GM23338 (cell line): Measurements from ENCODE around the gene PCDHGA5. TPM values are rescaled to one million over a fixed set of nuclear protein-coding genes. Genes with fewer than 3 reads are reported as not detected.
A peak's percentile ranks its signal among the peaks of the same experiment; 100 is the strongest.

Source experiments
- ATAC-seq: fragments of 200-7000 bp; cut with Tn5 transposase; 3 replicates; pipeline ENCODE4 v1.9.1; 2020
- DNase-seq: peaks from one replicate; pipeline ENCODE4 v3.0.0-alpha.2; 2015; ENCODE audit warnings: low spot score
- H2AFZ ChIP-seq: fragments of 200-600 bp; sonication (generic); 2 replicates; pipeline ENCODE4 v1.8.0; 2016; ENCODE audit warnings: antibody characterized with exemption, mild to moderate bottlenecking, moderate library complexity
- H3F3A ChIP-seq: fragments of 200-600 bp; sonication (generic); replicated peaks from 2 replicates; pipeline ENCODE4 v1.8.0; 2017; ENCODE audit warnings: antibody characterized with exemption, mixed run types, low read depth
- H3K27ac ChIP-seq: fragments of 200-600 bp; sonication (generic); 2 replicates; pipeline ENCODE4 v1.6.1; 2016; ENCODE audit warnings: low read depth
- H3K27me3 ChIP-seq: fragments of 200-600 bp; sonication (generic); 2 replicates; pipeline ENCODE4 v1.8.0; 2016; ENCODE audit warnings: mild to moderate bottlenecking, mixed run types, moderate library complexity; ENCODE audit not compliant: insufficient read depth
- H3K36me3 ChIP-seq: fragments of 200-600 bp; sonication (generic); 2 replicates; pipeline ENCODE4 v1.8.0; 2016; ENCODE audit warnings: mild to moderate bottlenecking; ENCODE audit not compliant: insufficient read depth
- H3K4me1 ChIP-seq: fragments of 200-600 bp; sonication (generic); 2 replicates; pipeline ENCODE4 v1.8.0; 2016; ENCODE audit warnings: mild to moderate bottlenecking, moderate library complexity; ENCODE audit not compliant: insufficient read depth
- H3K4me2 ChIP-seq: fragments of 200-600 bp; sonication (generic); 2 replicates; pipeline ENCODE4 v1.7.1; 2017; ENCODE audit warnings: mixed run types
- H3K4me3 ChIP-seq: fragments of 200-600 bp; sonication (generic); 2 replicates; pipeline ENCODE4 v1.6.1; 2016; ENCODE audit warnings: mixed run types
- H3K79me2 ChIP-seq: fragments of 200-600 bp; sonication (generic); replicated peaks from 2 replicates; pipeline ENCODE4 v1.8.0; 2017; ENCODE audit warnings: mild to moderate bottlenecking; ENCODE audit not compliant: insufficient read depth
- H3K9me2 ChIP-seq: fragments of 200-600 bp; sonication (generic); 2 replicates; pipeline ENCODE4 v1.8.0; 2017; ENCODE audit not compliant: insufficient read depth
- H4K20me1 ChIP-seq: fragments of 200-600 bp; sonication (generic); replicated peaks from 2 replicates; pipeline ENCODE4 v1.8.0; 2017; ENCODE audit warnings: mild to moderate bottlenecking; ENCODE audit not compliant: insufficient read depth
- H3K27ac Mint-ChIP-seq: 2 replicates; pipeline ENCODE4 v1.8.0; 2020; ENCODE audit warnings: inconsistent platforms, mild to moderate bottlenecking, moderate library complexity, mixed read lengths
- H3K27me3 Mint-ChIP-seq: 3 replicates; pipeline ENCODE4 v1.8.0; 2022; ENCODE audit warnings: low read depth, mild to moderate bottlenecking, moderate library complexity, mixed read lengths, inconsistent platforms; ENCODE audit not compliant: insufficient read depth, poor library complexity
- H3K36me3 Mint-ChIP-seq: 3 replicates; pipeline ENCODE4 v1.8.0; 2021; ENCODE audit warnings: low read depth, mild to moderate bottlenecking, inconsistent platforms, moderate library complexity, mixed read lengths
- H3K4me1 Mint-ChIP-seq: 3 replicates; pipeline ENCODE4 v1.8.0; 2020; ENCODE audit warnings: mild to moderate bottlenecking, inconsistent platforms, mixed read lengths
- H3K4me3 Mint-ChIP-seq: 3 replicates; pipeline ENCODE4 v1.8.0; 2021; ENCODE audit warnings: moderate library complexity, mild to moderate bottlenecking, inconsistent platforms, mixed read lengths
- H3K9me3 Mint-ChIP-seq: 3 replicates; pipeline ENCODE4 v1.8.0; 2020; ENCODE audit warnings: moderate library complexity, mild to moderate bottlenecking, inconsistent platforms, mixed read lengths
- CREB1 ChIP-seq: fragments of 250-450 bp; sonication (Bioruptor Pico); IDR thresholded peaks from 2 replicates; pipeline ENCODE4 v1.5.0; 2020; ENCODE audit warnings: low read depth, mild to moderate bottlenecking, moderate library complexity
- EZH2phosphoT487 ChIP-seq: fragments of 200-600 bp; sonication (generic); IDR thresholded peaks from one replicate; pipeline ENCODE4 v1.8.1; 2018; ENCODE audit warnings: antibody characterized with exemption; ENCODE audit not compliant: unreplicated experiment
- JUNB ChIP-seq: IDR thresholded peaks from one replicate; pipeline ENCODE4 v1.6.1; 2016; ENCODE audit warnings: antibody characterized with exemption; ENCODE audit not compliant: unreplicated experiment
- POLR2AphosphoS5 ChIP-seq: IDR thresholded peaks from 2 replicates; pipeline ENCODE4 v1.6.1; 2016; ENCODE audit warnings: antibody characterized with exemption, low read depth
- STAT1 ChIP-seq: IDR thresholded peaks from one replicate; pipeline ENCODE4 v1.6.1; 2016; ENCODE audit warnings: antibody characterized with exemption; ENCODE audit not compliant: unreplicated experiment
- ZNF114 ChIP-seq: fragments of 250-450 bp; sonication (Bioruptor Pico); IDR thresholded peaks from 2 replicates; pipeline ENCODE4 v1.5.0; 2020; ENCODE audit warnings: mild to moderate bottlenecking, moderate library complexity
- ZNF331 ChIP-seq: fragments of 250-450 bp; sonication (Bioruptor Pico); IDR thresholded peaks from 2 replicates; pipeline ENCODE4 v1.5.0; 2020; ENCODE audit warnings: low read depth, mild to moderate bottlenecking, moderate library complexity
- polyA plus RNA-seq: library from polyadenylated mRNA; unstranded; fragments of >200 nt; fragmentation: Nextera tagmentation; extraction: Ambion mirVana; gene quantifications from 2 replicates; pipeline ENCODE4 v1.2.1, GENCODE V29; 2016
- total RNA-seq: library from RNA; depleted of rRNA; stranded (reverse); fragments of >200 nt; shearing (Covaris generic); gene quantifications from 2 replicates; pipeline ENCODE4 v1.2.3, GENCODE V29; 2014
- TF ChIP-seq, protein P1 (sequence below), 2 experiments: fragments of 200-600 bp in 1 of 2; sonication (generic) in 1 of 2; conservative IDR thresholded peaks; 2 replicates each; pipeline versions ENCODE4 v1.5.1 to v1.6.1; 2016 to 2017; ENCODE audit warnings: antibody characterized with exemption in 2 of 2, low read depth in 2 of 2, mild to moderate bottlenecking in 2 of 2, moderate library complexity in 1 of 2
- TF ChIP-seq, protein P2 (sequence below): IDR thresholded peaks from one replicate; pipeline ENCODE4 v1.6.1; 2018; ENCODE audit warnings: antibody characterized with exemption; ENCODE audit not compliant: unreplicated experiment
- TF ChIP-seq, protein P3 (sequence below): fragments of 250-450 bp; sonication (Bioruptor Pico); IDR thresholded peaks from 2 replicates; pipeline ENCODE4 v1.5.0; 2020; ENCODE audit warnings: mild to moderate bottlenecking, moderate library complexity

PCDHGA5 gene
- total and polyA plus RNA-seq, 2 experiments from 2014 or later, result 0.55 to 3.1 TPM

DNA sequence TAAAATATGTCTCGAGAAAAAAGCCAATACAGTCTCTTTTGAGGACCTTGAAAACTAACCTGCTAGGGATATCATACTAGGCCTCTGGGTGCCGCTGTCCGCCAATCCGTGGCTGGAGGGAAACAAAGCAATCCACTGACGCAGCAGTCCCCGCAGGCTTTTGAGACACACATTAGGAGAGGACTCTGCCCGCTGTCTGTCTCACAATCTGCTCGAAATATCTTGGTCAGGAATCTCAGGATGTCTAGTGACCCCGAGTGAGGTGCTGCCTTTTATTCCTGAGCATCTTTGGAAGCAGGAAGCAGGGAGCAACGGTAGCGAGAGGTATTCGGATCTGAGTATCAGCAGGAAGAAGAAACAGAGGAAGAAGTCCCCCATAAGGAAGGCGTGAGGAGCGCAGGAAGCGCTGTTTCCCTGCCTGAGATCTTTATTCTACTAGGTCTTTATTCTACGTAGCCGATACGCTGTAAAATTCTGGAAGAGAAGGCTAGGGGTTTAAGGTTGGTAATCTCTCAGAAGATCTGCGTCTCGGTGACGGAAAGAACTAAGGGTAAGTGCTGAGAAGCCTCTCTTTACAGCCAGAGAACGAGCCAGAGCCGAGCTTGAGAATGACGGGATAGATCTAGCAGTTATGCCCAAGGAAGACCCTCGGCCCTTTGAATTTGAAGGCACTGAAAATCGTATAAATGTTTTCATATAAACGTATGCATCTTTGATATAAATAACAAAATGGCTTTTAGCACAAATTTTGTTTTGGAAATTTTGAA, 37.7 kb upstream of the PCDHGA5 start:
- Histone ChIP-seq H3K27me3 (no peaks in the 10 kb centered on the region), H3K36me3 (no peaks in the 10 kb centered on the region), H3K4me3 (peak overlapping the region; percentile 55), H3K4me1 (no peaks in the 10 kb centered on the region), H2AFZ (no peak overlapping the region), H3K9me2 (0 out of 2 replicates have a peak, but pooled peaks cover 6% of the 10 kb centered on the region), H4K20me1 (no peaks in the 10 kb centered on the region), H3K27ac (no peak overlapping the region), H3F3A (no peaks in the 10 kb centered on the region), H3K79me2 (no peaks in the 10 kb centered on the region), H3K4me2 (peak overlapping the region; percentile 72)
- DNase-seq (peak; percentile 88), ATAC-seq (peak; percentile 97)
- Mint-ChIP-seq H3K36me3 (peaks cover 21% of the 10 kb centered on the region), H3K4me1 (peaks cover 2% of the 10 kb centered on the region), H3K27ac (peak overlapping the region; percentile 72; the same call in 1 of the 2 replicates), H3K4me3 (peak overlapping the region; percentile 70), H3K9me3 (peaks cover 41% of the 10 kb centered on the region), H3K27me3 (no peaks in the 10 kb centered on the region)
- TF ChIP-seq JUNB (no peak), STAT1 (no peak), CREB1 (CRISPR knock-in tag) (0 out of 2 replicates have a peak, but pooled peaks have one; percentile 19), POLR2AphosphoS5 (peak; percentile 66), EZH2phosphoT487 (no peak), ZNF114 (CRISPR knock-in tag) (no peak), ZNF331 (CRISPR knock-in tag) (no peak)
- TF ChIP-seq, protein P1, sequence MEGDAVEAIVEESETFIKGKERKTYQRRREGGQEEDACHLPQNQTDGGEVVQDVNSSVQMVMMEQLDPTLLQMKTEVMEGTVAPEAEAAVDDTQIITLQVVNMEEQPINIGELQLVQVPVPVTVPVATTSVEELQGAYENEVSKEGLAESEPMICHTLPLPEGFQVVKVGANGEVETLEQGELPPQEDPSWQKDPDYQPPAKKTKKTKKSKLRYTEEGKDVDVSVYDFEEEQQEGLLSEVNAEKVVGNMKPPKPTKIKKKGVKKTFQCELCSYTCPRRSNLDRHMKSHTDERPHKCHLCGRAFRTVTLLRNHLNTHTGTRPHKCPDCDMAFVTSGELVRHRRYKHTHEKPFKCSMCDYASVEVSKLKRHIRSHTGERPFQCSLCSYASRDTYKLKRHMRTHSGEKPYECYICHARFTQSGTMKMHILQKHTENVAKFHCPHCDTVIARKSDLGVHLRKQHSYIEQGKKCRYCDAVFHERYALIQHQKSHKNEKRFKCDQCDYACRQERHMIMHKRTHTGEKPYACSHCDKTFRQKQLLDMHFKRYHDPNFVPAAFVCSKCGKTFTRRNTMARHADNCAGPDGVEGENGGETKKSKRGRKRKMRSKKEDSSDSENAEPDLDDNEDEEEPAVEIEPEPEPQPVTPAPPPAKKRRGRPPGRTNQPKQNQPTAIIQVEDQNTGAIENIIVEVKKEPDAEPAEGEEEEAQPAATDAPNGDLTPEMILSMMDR (conservative IDR thresholded peaks at IDR 0.05; ENCODE audit: low read depth in 2 of 2), result peak; percentile 80 to 84
- TF ChIP-seq, protein P2, sequence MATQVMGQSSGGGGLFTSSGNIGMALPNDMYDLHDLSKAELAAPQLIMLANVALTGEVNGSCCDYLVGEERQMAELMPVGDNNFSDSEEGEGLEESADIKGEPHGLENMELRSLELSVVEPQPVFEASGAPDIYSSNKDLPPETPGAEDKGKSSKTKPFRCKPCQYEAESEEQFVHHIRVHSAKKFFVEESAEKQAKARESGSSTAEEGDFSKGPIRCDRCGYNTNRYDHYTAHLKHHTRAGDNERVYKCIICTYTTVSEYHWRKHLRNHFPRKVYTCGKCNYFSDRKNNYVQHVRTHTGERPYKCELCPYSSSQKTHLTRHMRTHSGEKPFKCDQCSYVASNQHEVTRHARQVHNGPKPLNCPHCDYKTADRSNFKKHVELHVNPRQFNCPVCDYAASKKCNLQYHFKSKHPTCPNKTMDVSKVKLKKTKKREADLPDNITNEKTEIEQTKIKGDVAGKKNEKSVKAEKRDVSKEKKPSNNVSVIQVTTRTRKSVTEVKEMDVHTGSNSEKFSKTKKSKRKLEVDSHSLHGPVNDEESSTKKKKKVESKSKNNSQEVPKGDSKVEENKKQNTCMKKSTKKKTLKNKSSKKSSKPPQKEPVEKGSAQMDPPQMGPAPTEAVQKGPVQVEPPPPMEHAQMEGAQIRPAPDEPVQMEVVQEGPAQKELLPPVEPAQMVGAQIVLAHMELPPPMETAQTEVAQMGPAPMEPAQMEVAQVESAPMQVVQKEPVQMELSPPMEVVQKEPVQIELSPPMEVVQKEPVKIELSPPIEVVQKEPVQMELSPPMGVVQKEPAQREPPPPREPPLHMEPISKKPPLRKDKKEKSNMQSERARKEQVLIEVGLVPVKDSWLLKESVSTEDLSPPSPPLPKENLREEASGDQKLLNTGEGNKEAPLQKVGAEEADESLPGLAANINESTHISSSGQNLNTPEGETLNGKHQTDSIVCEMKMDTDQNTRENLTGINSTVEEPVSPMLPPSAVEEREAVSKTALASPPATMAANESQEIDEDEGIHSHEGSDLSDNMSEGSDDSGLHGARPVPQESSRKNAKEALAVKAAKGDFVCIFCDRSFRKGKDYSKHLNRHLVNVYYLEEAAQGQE, result no peak

DNA sequence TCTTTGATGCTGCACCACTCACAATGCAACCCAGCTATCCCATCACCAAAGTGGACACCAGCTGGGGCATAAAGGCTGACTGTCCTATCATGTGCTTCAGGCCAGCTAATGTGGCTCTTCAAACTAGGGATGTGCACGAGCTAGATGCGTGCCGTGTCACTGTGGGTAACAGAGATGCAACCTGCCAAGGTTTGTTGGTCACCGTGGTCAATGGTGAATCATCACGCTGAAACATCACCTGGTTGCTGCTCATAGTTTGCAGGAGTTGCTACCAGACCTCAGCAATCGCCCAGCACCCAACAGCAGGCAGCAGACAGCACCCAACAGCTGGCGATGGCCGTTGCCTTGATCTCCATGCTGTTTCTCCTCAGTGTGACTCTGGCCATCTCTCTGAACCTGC, 35.7 kb upstream of the PCDHGA5 start:
- no peak overlapping the region for H2AFZ ChIP-seq
- H3K4me1 ChIP-seq, result no peaks in the 10 kb centered on the region
- 0 out of 2 replicates have a peak, but pooled peaks cover 6% of the 10 kb centered on the region for H3K9me2 ChIP-seq
- no peaks in the 10 kb centered on the region for H3K27me3 ChIP-seq
- Mint-ChIP-seq H3K36me3 (peaks cover 35% of the 10 kb centered on the region), H3K4me1 (peaks cover 2% of the 10 kb centered on the region), H3K27me3 (peaks cover 4% of the 10 kb centered on the region), H3K4me3 (no peak overlapping the region), H3K27ac (no peak overlapping the region), H3K9me3 (peaks cover 58% of the 10 kb centered on the region)
- no peaks in the 10 kb centered on the region for H3K36me3 ChIP-seq
- ATAC-seq (no peak), DNase-seq (no peak)
- no peak overlapping the region for H3K4me3 ChIP-seq
- no peak overlapping the region for H3K27ac ChIP-seq
- H3F3A ChIP-seq, result no peaks in the 10 kb centered on the region
- H3K79me2 ChIP-seq, result no peaks in the 10 kb centered on the region
- H4K20me1 ChIP-seq, result no peaks in the 10 kb centered on the region
- no peak overlapping the region for H3K4me2 ChIP-seq
- TF ChIP-seq, protein P3, sequence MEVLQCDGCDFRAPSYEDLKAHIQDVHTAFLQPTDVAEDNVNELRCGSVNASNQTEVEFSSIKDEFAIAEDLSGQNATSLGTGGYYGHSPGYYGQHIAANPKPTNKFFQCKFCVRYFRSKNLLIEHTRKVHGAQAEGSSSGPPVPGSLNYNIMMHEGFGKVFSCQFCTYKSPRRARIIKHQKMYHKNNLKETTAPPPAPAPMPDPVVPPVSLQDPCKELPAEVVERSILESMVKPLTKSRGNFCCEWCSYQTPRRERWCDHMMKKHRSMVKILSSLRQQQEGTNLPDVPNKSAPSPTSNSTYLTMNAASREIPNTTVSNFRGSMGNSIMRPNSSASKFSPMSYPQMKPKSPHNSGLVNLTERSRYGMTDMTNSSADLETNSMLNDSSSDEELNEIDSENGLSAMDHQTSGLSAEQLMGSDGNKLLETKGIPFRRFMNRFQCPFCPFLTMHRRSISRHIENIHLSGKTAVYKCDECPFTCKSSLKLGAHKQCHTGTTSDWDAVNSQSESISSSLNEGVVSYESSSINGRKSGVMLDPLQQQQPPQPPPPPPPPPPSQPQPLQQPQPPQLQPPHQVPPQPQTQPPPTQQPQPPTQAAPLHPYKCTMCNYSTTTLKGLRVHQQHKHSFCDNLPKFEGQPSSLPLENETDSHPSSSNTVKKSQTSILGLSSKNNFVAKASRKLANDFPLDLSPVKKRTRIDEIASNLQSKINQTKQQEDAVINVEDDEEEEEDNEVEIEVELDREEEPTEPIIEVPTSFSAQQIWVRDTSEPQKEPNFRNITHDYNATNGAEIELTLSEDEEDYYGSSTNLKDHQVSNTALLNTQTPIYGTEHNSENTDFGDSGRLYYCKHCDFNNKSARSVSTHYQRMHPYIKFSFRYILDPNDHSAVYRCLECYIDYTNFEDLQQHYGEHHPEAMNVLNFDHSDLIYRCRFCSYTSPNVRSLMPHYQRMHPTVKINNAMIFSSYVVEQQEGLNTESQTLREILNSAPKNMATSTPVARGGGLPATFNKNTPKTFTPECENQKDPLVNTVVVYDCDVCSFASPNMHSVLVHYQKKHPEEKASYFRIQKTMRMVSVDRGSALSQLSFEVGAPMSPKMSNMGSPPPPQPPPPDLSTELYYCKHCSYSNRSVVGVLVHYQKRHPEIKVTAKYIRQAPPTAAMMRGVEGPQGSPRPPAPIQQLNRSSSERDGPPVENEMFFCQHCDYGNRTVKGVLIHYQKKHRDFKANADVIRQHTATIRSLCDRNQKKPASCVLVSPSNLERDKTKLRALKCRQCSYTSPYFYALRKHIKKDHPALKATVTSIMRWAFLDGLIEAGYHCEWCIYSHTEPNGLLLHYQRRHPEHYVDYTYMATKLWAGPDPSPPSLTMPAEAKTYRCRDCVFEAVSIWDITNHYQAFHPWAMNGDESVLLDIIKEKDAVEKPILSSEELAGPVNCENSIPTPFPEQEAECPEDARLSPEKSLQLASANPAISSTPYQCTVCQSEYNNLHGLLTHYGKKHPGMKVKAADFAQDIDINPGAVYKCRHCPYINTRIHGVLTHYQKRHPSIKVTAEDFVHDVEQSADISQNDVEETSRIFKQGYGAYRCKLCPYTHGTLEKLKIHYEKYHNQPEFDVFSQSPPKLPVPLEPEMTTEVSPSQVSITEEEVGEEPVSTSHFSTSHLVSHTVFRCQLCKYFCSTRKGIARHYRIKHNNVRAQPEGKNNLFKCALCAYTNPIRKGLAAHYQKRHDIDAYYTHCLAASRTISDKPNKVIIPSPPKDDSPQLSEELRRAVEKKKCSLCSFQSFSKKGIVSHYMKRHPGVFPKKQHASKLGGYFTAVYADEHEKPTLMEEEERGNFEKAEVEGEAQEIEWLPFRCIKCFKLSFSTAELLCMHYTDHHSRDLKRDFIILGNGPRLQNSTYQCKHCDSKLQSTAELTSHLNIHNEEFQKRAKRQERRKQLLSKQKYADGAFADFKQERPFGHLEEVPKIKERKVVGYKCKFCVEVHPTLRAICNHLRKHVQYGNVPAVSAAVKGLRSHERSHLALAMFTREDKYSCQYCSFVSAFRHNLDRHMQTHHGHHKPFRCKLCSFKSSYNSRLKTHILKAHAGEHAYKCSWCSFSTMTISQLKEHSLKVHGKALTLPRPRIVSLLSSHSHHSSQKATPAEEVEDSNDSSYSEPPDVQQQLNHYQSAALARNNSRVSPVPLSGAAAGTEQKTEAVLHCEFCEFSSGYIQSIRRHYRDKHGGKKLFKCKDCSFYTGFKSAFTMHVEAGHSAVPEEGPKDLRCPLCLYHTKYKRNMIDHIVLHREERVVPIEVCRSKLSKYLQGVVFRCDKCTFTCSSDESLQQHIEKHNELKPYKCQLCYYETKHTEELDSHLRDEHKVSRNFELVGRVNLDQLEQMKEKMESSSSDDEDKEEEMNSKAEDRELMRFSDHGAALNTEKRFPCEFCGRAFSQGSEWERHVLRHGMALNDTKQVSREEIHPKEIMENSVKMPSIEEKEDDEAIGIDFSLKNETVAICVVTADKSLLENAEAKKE (CRISPR knock-in tag), result no peak
- TF ChIP-seq POLR2AphosphoS5 (no peak), CREB1 (CRISPR knock-in tag) (no peak)
